HG03066 (cell line): ENCODE measurements around the gene NAT8.
A peak's percentile ranks its signal among the peaks of the same experiment; 100 is the strongest.
"Not testable (repeated sequence)": the region's sequence is repeated elsewhere in the genome, so short reads cannot be mapped to it uniquely, and the experiment has no call there.

Source experiments
- ATAC-seq: cut with Tn5 transposase; IDR thresholded peaks from one replicate; pipeline ENCODE4 v1.9.1; 2021; ENCODE audit warnings: low read depth; ENCODE audit not compliant: unreplicated experiment

The NAT8 gene

GRCh38 chr2:73642338-73643018 lies at the start of gene NAT8:
Gene NAT8 (minus strand): TSS chr2:73642422. CDS start chr2:73641628, 794 bp downstream.
- no peak for ATAC-seq

- ATAC-seq: peak; percentile 73
These were observed 48.3 kb upstream of the NAT8 start for GRCh38 chr2:73690372-73691088.

GRCh38 chr2:73688494-73688893 lies 46.3 kb upstream of the NAT8 start:
- ATAC-seq: not testable (repeated sequence)

- ATAC-seq: no peak
These were observed 43.7 kb upstream of the NAT8 start for GRCh38 chr2:73685764-73686438.

- ATAC-seq: not testable (repeated sequence)
These were observed 42.7 kb upstream of the NAT8 start for GRCh38 chr2:73684905-73685304.

GRCh38 chr2:73684325-73684724 lies 42.1 kb upstream of the NAT8 start:
- ATAC-seq: not testable (repeated sequence)

- ATAC-seq: not testable (repeated sequence)
These were observed 37.8 kb upstream of the NAT8 start for GRCh38 chr2:73679951-73680571.

- not testable (repeated sequence) for ATAC-seq
These were observed 37.0 kb upstream of the NAT8 start for GRCh38 chr2:73679237-73679636.

- ATAC-seq: not testable (repeated sequence)
These were observed 35.8 kb upstream of the NAT8 start for GRCh38 chr2:73678008-73678407.

- not testable (repeated sequence) for ATAC-seq
These were observed 34.0 kb upstream of the NAT8 start for GRCh38 chr2:73676211-73676610.

- ATAC-seq: not testable (repeated sequence)
These were observed 32.5 kb upstream of the NAT8 start for GRCh38 chr2:73674696-73675157.

- not testable (repeated sequence) for ATAC-seq
These were observed 27.8 kb upstream of the NAT8 start for GRCh38 chr2:73669976-73670375.

GRCh38 chr2:73667239-73667638 lies 25.0 kb upstream of the NAT8 start:
- ATAC-seq: not testable (repeated sequence)

- ATAC-seq: no peak
These were observed 12.0 kb upstream of the NAT8 start for GRCh38 chr2:73654175-73654574.

GRCh38 chr2:73652348-73652747 lies 10.1 kb upstream of the NAT8 start:
- ATAC-seq: no peak

GRCh38 chr2:73651591-73652230 lies 9.5 kb upstream of the NAT8 start:
- ATAC-seq: no peak

GRCh38 chr2:73647690-73648089 lies 5.5 kb upstream of the NAT8 start:
- ATAC-seq: not testable (repeated sequence)

GRCh38 chr2:73641767-73642062 lies 507 bp downstream of the NAT8 start:
- no peak for ATAC-seq

GRCh38 chr2:73640946-73641766 lies 1.1 kb downstream of the NAT8 start:
- ATAC-seq: no peak

GRCh38 chr2:73640511-73640911 lies 1.7 kb downstream of the NAT8 start:
- ATAC-seq: no peak
